ENCODE measurements around the gene BMP5. TPM values are rescaled to one million over a fixed set of nuclear protein-coding genes. Genes with fewer than 3 reads are reported as not detected.

The BMP5 gene
- total RNA-seq, 1 experiment from 2014 or later: not detected

GRCh38 chr6:55708711-55709110 lies 166.7 kb downstream of the BMP5 start:
- no TSS peak for BruUV-seq (replicated peaks)

DNA sequence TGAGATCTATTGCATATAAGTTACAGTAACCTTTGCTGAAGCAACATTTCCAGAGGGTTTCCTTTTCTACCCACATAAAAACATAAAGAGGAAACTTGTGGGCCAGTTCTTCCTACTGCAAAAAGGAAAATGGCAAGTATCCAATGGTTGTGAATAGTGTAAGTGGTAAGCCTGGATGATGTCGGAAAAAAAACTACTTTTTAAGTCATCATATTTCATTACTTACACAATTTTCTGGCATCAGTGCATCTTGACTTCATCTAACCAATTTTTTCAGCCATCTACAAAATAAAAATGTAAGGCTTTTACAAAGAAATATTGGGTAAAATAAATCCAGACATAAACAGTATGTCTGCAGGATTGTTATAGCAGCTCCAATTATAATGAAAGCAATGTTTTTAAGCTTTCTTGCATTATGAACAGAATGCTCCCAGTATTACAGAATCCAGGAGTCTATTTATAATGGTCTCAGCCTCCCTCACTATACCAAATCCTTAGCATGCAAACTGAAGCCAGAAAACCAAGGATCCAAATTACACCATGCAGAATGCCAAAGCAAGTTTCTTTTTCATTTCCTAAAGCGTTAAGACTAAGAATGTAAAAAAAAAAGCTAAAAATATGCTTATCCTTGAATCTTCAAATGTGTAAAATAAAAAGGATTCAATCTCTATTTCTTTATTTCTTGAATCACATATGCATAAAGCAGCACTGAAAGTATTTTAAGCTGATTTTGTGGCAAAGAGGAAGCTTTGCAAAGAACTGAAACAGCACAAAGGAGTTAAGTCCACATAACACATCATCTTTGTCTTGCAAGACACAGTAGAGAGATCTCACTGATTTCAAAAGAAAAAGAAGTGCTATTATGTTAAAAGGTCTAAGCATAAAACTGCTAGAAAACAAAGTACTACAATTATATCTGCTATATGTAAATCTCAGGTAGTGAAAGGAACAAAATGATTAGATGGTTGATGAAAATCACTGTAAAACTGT lies 169.6 kb downstream of the BMP5 start:
- peaks cover 5% of the 10 kb centered on the region for H3K9me3 Mint-ChIP-seq (ENCODE audit: low read depth, unreplicated experiment)
- no TSS peak for BruUV-seq (replicated peaks)
- H3K4me1 Mint-ChIP-seq (ENCODE audit: low read depth, unreplicated experiment): no peaks in the 10 kb centered on the region
- H3K27ac Mint-ChIP-seq (ENCODE audit: unreplicated experiment): no peak overlapping the region
- DNase-seq: no peak
- H3K4me3 Mint-ChIP-seq (ENCODE audit: low read depth, unreplicated experiment): no peak overlapping the region
- TF ChIP-seq CTCF (IDR thresholded peaks at IDR 0.05; ENCODE audit: unreplicated experiment): no peak
- CTCF ChIA-PET: no interaction called here
- intact Hi-C loops (cut with micrococcal nuclease; ENCODE audit: unreplicated experiment): no loop called here
- no peaks in the 10 kb centered on the region for H3K36me3 Mint-ChIP-seq (ENCODE audit: insufficient read depth, unreplicated experiment)
- H3K27me3 Mint-ChIP-seq (ENCODE audit: unreplicated experiment): no peaks in the 10 kb centered on the region

More at GRCh38 chr6:55708711-55709110, 166.7 kb downstream of the BMP5 start:
- intact Hi-C loops (cut with micrococcal nuclease; ENCODE audit: unreplicated experiment): no loop called here
- H3K36me3 Mint-ChIP-seq (ENCODE audit: insufficient read depth, unreplicated experiment): no peaks in the 10 kb centered on the region
- H3K9me3 Mint-ChIP-seq (ENCODE audit: low read depth, unreplicated experiment): peaks cover 5% of the 10 kb centered on the region
- no peak for DNase-seq
- no peaks in the 10 kb centered on the region for H3K4me1 Mint-ChIP-seq (ENCODE audit: low read depth, unreplicated experiment)
- H3K27me3 Mint-ChIP-seq (ENCODE audit: unreplicated experiment): no peaks in the 10 kb centered on the region
- no peak for TF ChIP-seq CTCF (IDR thresholded peaks at IDR 0.05; ENCODE audit: unreplicated experiment)
- H3K27ac Mint-ChIP-seq (ENCODE audit: unreplicated experiment): no peak overlapping the region
- no peak overlapping the region for H3K4me3 Mint-ChIP-seq (ENCODE audit: low read depth, unreplicated experiment)
- CTCF ChIA-PET: no interaction called here

- TF ChIP-seq CTCF (IDR thresholded peaks at IDR 0.05; ENCODE audit: unreplicated experiment): no peak
- Mint-ChIP-seq H3K27ac (ENCODE audit: unreplicated experiment) (no peak overlapping the region), H3K27me3 (ENCODE audit: unreplicated experiment) (no peaks in the 10 kb centered on the region), H3K9me3 (ENCODE audit: low read depth, unreplicated experiment) (peaks cover 5% of the 10 kb centered on the region), H3K4me1 (ENCODE audit: low read depth, unreplicated experiment) (no peaks in the 10 kb centered on the region), H3K4me3 (ENCODE audit: low read depth, unreplicated experiment) (no peak overlapping the region), H3K36me3 (ENCODE audit: insufficient read depth, unreplicated experiment) (no peaks in the 10 kb centered on the region)
- intact Hi-C loops (cut with micrococcal nuclease; ENCODE audit: unreplicated experiment): no loop called here
- CTCF ChIA-PET: no interaction called here
- BruUV-seq (replicated peaks): no TSS peak
- DNase-seq: no peak
Measured at GRCh38 chr6:55704421-55704820, 171.0 kb downstream of the BMP5 start.

Measured in Calu3 (cell line).